Sigmoid colon (tissue), 4 donors: ENCODE data around the gene ADAMTSL1.

Experiments
- CTCF ChIP-seq, 4 experiments: fragments of 450-650 bp in 3 of 4; fragments of 200-600 bp in 1 of 4; IDR thresholded peaks; one replicate each; pipeline ENCODE4 v1.5.1; 2016 to 2019; ENCODE audit warnings: antibody characterized with exemption in 4 of 4, mild to moderate bottlenecking in 3 of 4, moderate library complexity in 2 of 4
- POLR2A ChIP-seq, 2 donors: fragments of 450-650 bp; IDR thresholded peaks; one replicate each; pipeline ENCODE4 v1.6.1; 2016; ENCODE audit warnings: antibody characterized with exemption in 2 of 2, mild to moderate bottlenecking in 2 of 2, moderate library complexity in 2 of 2
- POLR2AphosphoS5 ChIP-seq, 4 donors: sonication (generic); formaldehyde crosslinking; IDR thresholded peaks; one replicate each; pipeline ENCODE4 v1.6.1; 2017; ENCODE audit warnings: antibody characterized with exemption in 4 of 4

- TF ChIP-seq POLR2AphosphoS5 (IDR thresholded peaks at IDR 0.05) (no peak), POLR2A (IDR thresholded peaks at IDR 0.05) (no peak), CTCF (IDR thresholded peaks at IDR 0.05) (no peak)
These were observed 449.9 kb downstream of the ADAMTSL1 start for GRCh38 chr9:18923671-18924430.
